ENCODE data around the gene BOLA2B. TPM values are rescaled to one million over a fixed set of nuclear protein-coding genes. Genes with fewer than 3 reads are reported as not detected.

The BOLA2B gene
- total and polyA plus RNA-seq, 9 of the 15 experiments (the other 6 are each of a cell fraction or from before 2014, with no cell fraction given), result 43.9 to 613 (median 181) TPM

DNA sequence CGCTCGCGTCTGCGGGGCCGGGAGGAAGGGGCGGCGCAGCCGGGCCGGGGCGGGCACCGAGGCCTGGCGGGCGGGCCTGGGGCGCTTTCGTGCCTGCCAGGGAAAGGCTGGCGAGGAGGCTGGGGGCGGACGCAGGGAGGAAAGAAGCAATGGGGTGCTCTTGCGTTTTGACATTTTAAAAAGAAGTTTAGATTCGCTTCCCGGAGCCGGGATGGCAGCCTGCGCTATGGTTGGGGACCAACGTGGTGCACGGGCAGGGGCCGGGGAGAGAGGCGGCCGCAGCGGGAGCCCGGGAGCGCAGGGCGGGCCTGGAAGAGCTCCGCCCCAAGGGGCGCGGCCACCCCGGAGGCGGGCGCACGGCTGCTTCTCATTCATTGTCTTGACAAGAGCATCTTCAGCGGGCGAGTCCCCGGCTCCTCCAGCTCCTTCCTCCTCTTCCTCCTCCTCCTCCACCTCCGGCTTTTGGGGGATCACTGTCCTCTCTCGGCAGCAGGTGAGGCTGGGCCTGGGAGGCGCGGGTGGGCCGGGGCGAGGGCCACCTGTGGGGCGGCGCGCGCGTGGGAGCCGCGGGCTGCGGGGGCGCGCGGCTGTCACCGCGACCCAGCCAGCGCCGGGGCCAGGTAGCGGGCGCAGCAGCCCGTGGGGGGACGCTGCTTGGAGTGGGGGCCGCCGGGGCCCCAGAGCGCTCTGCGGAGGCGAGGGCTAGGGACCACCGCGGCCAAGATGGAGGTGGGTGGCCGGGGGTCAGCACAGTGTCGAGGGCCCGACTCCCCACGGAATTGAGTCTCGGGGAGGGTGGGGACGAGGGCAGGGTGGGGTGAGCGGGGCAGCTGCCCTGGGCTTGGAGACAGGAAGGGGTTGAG is 10.0 kb downstream of the BOLA2B start, which contains the start of gene CORO1A:
Gene CORO1A, plus strand, starts transcription at position 370 of the 863 bp plus-strand sequence. CDS start 1,608 bp downstream, outside the sequence.
- peaks cover 32 to 58% of the 10 kb centered on the region in 2 experiments for H3K4me1 ChIP-seq (replicated peaks in 1 of 2; ENCODE audit: control insufficient read depth in 2 of 2, insufficient read depth in 2 of 2, low read length in 2 of 2)
- no peaks in the 10 kb centered on the region for H3K9me1 ChIP-seq (ENCODE audit: control insufficient read depth, insufficient read depth, low read length)
- no peaks in the 10 kb centered on the region for H3K9me3 ChIP-seq (replicated peaks; ENCODE audit: control insufficient read depth, insufficient read depth, low read depth, low read length)
- no peak within 1 kb of the TSS for H3K27ac ChIP-seq (ENCODE audit: extremely low read depth, low read depth, low read length)
- peak; percentile 66 for FAIRE-seq
- H3K79me2 ChIP-seq (ENCODE audit: control insufficient read depth, insufficient read depth, low read length), result no peaks in the 10 kb centered on the region
- WGBS (ENCODE audit: insufficient coverage, low coverage, missing lambda C conversion rate), result 2% methylated on average over 32 of the region's 81 CpGs
- BruUV-seq (replicated peaks), result no TSS peak
- H3K36me3 ChIP-seq (ENCODE audit: control insufficient read depth, insufficient read depth, low read length), result 0 out of 3 replicates have a peak, but pooled peaks cover 3% of the 10 kb centered on the region
- H3K4me3 ChIP-seq, result peak within 1 kb of the TSS; percentile 51
- peak within 1 kb of the TSS; percentile 41 for H3K4me2 ChIP-seq (ENCODE audit: insufficient read depth, low read length)
- intact Hi-C loops (cut with micrococcal nuclease), result no loop called here
- H3K9ac ChIP-seq (ENCODE audit: insufficient read depth in 1 of 2, low read depth in 2 of 2, low read length in 2 of 2), result peak within 1 kb of the TSS in 1 of 2 experiments; percentile 87; a peak in 2 of 4 replicates
- in situ Hi-C loops (cut with MboI), result no loop called here
- ChIA-PET POLR2A (interaction anchor here (0.6 kb wide), 1 partner anchor 131 kb away, joined by 3 read pairs; no protein-coding TSS in a partner anchor), CTCF (ENCODE audit: low intra/inter-chr PET ratio) (interaction anchor here (0.6 kb wide), 1 partner anchor 186 kb away, joined by 4 read pairs; no protein-coding TSS in a partner anchor)
- no peaks in the 10 kb centered on the region for H3K27me3 ChIP-seq (ENCODE audit: control insufficient read depth in 2 of 2, insufficient read depth in 2 of 2, low read length in 2 of 2)
- peak; percentile 89 for ATAC-seq
- peak; percentile 82 to 88 (median 82) for DNase-seq (ENCODE audit: extremely low read depth in 1 of 4, low spot score in 3 of 4)
- H4K20me1 ChIP-seq (replicated peaks; ENCODE audit: control insufficient read depth, insufficient read depth, low read length), result no peaks in the 10 kb centered on the region
- H2AFZ ChIP-seq (ENCODE audit: low read depth, low read length), result peak within 1 kb of the TSS; percentile 85
- no peak for TF ChIP-seq ZNF436 (CRISPR knock-in tag; IDR thresholded peaks at IDR 0.05)
- peak; percentile 33; the same call in 1 of the 2 replicates for TF ChIP-seq CTBP1 (IDR thresholded peaks at IDR 0.05; ENCODE audit: borderline replicate concordance)
- TF ChIP-seq MAZ (CRISPR knock-in tag; conservative IDR thresholded peaks at IDR 0.05 in 1 of 2, IDR thresholded peaks at IDR 0.05 in 1 of 2), result peak in 1 of 2 experiments; percentile 27; a peak in 2 of 4 replicates
- no peak for TF ChIP-seq KDM5B (IDR thresholded peaks at IDR 0.05; ENCODE audit: insufficient replicate concordance, low read depth, low read length)
- TF ChIP-seq, protein P1, sequence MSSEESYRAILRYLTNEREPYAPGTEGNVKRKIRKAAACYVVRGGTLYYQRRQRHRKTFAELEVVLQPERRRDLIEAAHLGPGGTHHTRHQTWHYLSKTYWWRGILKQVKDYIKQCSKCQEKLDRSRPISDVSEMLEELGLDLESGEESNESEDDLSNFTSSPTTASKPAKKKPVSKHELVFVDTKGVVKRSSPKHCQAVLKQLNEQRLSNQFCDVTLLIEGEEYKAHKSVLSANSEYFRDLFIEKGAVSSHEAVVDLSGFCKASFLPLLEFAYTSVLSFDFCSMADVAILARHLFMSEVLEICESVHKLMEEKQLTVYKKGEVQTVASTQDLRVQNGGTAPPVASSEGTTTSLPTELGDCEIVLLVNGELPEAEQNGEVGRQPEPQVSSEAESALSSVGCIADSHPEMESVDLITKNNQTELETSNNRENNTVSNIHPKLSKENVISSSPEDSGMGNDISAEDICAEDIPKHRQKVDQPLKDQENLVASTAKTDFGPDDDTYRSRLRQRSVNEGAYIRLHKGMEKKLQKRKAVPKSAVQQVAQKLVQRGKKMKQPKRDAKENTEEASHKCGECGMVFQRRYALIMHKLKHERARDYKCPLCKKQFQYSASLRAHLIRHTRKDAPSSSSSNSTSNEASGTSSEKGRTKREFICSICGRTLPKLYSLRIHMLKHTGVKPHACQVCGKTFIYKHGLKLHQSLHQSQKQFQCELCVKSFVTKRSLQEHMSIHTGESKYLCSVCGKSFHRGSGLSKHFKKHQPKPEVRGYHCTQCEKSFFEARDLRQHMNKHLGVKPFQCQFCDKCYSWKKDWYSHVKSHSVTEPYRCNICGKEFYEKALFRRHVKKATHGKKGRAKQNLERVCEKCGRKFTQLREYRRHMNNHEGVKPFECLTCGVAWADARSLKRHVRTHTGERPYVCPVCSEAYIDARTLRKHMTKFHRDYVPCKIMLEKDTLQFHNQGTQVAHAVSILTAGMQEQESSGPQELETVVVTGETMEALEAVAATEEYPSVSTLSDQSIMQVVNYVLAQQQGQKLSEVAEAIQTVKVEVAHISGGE (CRISPR knock-in tag; IDR thresholded peaks at IDR 0.05), result 0 out of 6 replicates have a peak, but pooled peaks of 1 of the 3 experiments have one; percentile 18
- TF ChIP-seq, protein P2, sequence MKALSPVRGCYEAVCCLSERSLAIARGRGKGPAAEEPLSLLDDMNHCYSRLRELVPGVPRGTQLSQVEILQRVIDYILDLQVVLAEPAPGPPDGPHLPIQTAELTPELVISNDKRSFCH (CRISPR knock-in tag; IDR thresholded peaks at IDR 0.05), result no peak
- TF ChIP-seq, protein P2 (tag; IDR thresholded peaks at IDR 0.05), result no peak
- TF ChIP-seq MEIS2 (IDR thresholded peaks at IDR 0.05; ENCODE audit: partially characterized antibody), result peak; percentile 70
- peak; percentile 57; the same call in 1 of the 2 replicates for TF ChIP-seq POLR2G (IDR thresholded peaks at IDR 0.05; ENCODE audit: low read depth, low read length)
- TF ChIP-seq, protein P3, sequence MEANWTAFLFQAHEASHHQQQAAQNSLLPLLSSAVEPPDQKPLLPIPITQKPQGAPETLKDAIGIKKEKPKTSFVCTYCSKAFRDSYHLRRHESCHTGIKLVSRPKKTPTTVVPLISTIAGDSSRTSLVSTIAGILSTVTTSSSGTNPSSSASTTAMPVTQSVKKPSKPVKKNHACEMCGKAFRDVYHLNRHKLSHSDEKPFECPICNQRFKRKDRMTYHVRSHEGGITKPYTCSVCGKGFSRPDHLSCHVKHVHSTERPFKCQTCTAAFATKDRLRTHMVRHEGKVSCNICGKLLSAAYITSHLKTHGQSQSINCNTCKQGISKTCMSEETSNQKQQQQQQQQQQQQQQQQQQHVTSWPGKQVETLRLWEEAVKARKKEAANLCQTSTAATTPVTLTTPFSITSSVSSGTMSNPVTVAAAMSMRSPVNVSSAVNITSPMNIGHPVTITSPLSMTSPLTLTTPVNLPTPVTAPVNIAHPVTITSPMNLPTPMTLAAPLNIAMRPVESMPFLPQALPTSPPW (CRISPR knock-in tag; IDR thresholded peaks at IDR 0.05), result peak; percentile 46
- TF ChIP-seq CXXC5 (CRISPR knock-in tag; IDR thresholded peaks at IDR 0.05), result peak; percentile 43; the same call in 1 of the 2 replicates
- peak; percentile 34; the same call in 1 of the 2 replicates for TF ChIP-seq PHF8 (IDR thresholded peaks at IDR 0.05; ENCODE audit: borderline replicate concordance, low read length)
- TF ChIP-seq RBFOX2 (IDR thresholded peaks at IDR 0.05; ENCODE audit: low read depth, low read length), result peak; percentile 61
